GM18909 (cell line): Measurements from ENCODE around the gene CFD.
"Not testable (repeated sequence)": the region's sequence is repeated elsewhere in the genome, so short reads cannot be mapped to it uniquely, and the experiment has no call there.

ENCODE experiments used
- ATAC-seq: cut with Tn5 transposase; IDR thresholded peaks from one replicate; pipeline ENCODE4 v1.9.1; 2021; ENCODE audit warnings: mild to moderate bottlenecking; ENCODE audit not compliant: unreplicated experiment, poor library complexity

The CFD gene

GRCh38 chr19:850221-850978, 9.1 kb upstream of the CFD start:
- ATAC-seq, result no peak

GRCh38 chr19:850979-851335, 8.5 kb upstream of the CFD start:
- no peak for ATAC-seq

- ATAC-seq, result no peak
Measured at GRCh38 chr19:852136-853013, 7.1 kb upstream of the CFD start, which contains the start of gene ELANE. Gene ELANE, plus strand, starts transcription at chr19:852303. Its CDS starts 26 bp downstream, at chr19:852329.

DNA sequence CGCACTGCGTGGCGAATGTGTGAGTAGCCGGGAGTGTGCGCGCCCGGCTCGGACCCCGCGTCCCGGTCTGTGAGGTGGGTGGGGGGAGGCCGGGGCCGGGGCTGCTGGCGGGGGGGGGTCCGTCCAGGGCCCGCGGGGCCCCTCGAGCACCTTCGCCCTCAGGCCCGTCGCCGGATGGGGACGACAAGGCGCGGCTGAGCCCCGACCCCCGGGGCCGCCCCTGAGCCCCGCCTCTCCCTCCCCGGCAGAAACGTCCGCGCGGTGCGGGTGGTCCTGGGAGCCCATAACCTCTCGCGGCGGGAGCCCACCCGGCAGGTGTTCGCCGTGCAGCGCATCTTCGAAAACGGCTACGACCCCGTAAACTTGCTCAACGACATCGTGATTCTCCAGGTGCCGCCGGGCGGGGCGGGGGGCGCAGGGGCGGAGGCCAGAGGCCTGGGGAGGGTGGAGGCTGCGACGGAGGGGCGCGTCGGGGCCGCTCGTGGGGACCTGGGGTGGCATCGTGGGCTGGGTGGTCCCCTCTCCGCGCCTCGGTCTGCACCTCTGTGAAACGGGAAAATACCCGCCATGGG, 6.4 kb upstream of the CFD start:
- ATAC-seq, result no peak

GRCh38 chr19:853614-854220, 5.7 kb upstream of the CFD start:
- not testable (repeated sequence) for ATAC-seq

GRCh38 chr19:854549-854948, 4.9 kb upstream of the CFD start:
- no peak for ATAC-seq

DNA sequence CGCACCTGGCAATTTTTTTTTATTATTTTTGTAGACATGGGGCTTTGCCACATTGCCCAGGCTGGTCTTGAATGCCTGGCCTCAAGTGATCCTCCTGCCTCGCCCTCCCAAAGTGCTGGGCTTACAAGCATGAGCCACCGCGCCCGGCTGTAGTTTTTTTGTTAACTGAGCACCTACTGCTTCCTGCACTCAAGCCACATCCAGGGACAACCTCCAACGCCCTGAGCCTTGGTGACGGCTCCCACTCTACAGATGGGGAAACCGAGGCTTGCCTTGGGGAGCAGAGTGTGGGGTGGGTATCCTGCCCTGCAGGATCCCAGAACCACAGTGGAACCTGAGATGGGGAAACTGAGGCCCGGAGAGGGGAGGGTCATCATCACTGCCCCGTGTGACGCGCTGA, 4.3 kb upstream of the CFD start:
- no peak for ATAC-seq

GRCh38 chr19:855566-856120, 3.8 kb upstream of the CFD start:
- ATAC-seq, result no peak

DNA sequence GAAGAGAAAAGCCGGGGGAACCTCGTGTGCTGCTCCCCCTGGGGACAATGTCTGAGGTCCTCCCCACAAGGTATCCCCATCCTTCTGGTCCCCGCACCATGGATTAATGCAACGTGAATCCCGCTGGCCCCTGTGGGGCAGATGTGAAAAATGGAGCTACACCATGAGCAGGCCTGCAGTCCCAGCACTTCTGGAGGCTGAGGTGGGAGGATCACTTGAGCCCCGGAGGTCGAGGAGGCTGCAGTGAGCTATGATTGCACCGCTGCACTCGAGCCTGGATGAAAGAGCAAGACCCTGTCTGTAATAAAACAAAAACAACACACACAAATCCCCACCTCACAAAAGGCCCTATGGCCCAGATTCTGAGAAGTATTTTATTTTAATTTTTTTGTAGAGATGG, 1.2 kb upstream of the CFD start:
- ATAC-seq, result no peak

DNA sequence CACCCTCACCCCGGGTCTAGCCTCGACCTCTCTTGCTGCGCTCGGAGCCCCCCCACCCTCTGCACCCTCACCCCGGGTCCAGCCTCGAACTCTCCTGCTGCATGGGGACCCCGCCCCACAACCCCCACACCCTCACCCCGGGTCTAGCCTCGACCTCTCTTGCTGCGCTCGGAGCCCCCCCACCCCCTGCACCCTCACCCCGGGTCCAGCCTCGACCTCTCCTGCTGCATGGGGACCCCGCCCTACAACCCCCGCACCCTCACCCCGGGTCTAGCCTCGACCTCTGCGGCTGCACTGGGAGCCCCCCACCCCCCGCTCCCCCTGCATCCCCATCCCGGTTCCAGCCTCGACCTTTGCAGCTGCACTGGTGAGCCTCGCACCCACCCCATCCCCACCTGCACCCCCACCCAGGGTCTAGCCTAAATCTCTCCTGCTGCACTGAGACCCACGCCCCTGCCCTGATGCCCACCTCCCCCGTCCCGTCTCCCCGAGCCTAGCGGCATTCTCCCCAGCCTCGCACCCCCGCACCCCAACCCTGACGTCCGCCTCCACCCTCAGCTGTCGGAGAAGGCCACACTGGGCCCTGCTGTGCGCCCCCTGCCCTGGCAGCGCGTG, 1.8 kb downstream of the CFD start:
- ATAC-seq, result no peak

DNA sequence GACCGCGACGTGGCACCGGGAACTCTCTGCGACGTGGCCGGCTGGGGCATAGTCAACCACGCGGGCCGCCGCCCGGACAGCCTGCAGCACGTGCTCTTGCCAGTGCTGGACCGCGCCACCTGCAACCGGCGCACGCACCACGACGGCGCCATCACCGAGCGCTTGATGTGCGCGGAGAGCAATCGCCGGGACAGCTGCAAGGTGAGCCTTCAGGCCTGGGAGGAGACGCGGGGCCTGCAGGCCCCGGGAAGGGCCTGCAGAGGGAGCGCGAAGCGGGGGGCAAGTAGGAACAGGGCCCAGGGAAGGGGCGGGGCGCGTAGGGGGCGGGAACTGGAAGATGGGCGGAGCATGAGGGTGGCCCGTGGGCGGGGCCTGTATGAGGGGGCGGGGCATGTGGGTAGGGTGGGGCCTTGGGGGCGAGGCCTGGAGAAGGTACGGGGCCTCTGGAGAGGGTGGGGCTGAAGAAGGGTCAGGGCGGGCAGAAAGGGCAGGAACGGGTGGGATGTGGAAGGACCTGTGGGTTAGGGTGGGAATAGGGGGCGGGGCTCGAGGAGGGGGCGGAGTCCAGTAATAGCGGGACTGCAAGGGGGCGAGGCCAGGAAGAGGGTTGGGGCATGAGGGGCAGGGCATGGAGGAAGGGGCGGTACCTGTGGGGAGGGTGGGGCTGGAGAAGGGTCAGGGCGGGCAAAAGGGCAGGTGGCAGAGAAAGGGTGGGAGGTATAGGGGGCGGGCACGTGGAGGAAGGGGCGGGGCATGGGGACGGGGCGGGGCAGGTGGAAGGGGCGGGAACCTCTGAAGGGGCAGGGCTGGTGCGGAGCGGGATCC, 2.5 kb downstream of the CFD start:
- ATAC-seq, result no peak

GRCh38 chr19:862581-863314, 3.3 kb downstream of the CFD start:
- ATAC-seq, result peak; percentile 42

DNA sequence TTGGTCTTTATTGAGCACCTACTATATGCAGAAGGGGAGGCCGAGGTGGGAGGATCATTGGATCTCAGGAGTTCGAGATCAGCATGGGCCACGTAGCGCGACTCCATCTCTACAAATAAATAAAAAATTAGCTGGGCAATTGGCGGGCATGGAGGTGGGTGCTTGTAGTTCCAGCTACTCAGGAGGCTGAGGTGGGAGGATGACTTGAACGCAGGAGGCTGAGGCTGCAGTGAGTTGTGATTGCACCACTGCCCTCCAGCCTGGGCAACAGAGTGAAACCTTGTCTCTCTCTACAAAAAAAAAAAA, 3.8 kb downstream of the CFD start:
- ATAC-seq, result no peak

DNA sequence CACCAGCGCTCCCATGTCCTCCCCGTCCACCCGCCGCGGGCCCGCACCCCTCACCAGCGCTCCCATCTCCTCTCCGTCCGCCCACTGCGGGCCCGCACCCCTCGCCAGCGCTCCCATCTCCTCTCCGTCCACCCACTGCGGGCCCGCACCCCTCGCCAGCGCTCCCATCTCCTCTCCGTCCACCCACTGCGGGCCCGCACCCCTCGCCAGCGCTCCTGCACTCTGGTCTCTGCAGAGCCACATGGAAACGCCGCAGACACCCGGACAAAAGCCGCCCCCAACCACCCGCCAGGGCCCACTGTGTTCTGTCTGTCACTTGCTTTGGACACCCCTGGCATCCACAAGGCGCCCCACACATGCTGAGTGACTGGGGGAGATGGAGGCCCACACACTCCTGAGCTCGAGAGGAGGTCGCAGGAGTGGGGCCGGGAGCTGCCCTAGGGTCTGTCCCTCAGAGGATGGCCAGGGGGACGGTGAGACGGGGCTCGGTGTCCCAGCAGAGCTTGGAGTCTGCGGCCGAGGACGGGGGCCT, 7.4 kb downstream of the CFD start:
- no peak for ATAC-seq

DNA sequence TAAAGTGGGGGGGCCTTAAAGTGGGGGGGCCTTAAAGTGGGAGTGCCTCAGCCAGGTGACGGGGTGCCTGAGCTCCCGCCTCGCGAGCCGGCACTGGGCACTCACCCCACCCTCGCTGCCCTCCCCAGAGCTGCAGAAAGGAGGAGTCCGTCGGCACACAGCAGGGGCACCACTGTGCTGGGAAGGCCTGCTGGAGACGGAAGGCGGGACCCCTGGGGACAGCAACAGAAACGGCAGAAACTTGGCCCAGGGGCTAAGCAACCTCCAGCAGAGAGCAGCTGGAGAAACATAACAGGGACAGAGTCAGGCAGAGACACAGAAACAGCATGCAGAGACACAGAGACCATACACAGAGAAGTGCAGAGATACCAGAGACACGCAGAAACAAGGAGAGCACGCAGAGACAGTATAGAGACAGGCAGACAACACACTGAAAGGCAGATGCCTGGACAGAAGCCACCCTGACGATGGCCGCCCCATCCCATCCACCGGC, 7.9 kb downstream of the CFD start:
- no peak for ATAC-seq

- no peak for ATAC-seq
Measured at GRCh38 chr19:867855-868457, 8.5 kb downstream of the CFD start.

DNA sequence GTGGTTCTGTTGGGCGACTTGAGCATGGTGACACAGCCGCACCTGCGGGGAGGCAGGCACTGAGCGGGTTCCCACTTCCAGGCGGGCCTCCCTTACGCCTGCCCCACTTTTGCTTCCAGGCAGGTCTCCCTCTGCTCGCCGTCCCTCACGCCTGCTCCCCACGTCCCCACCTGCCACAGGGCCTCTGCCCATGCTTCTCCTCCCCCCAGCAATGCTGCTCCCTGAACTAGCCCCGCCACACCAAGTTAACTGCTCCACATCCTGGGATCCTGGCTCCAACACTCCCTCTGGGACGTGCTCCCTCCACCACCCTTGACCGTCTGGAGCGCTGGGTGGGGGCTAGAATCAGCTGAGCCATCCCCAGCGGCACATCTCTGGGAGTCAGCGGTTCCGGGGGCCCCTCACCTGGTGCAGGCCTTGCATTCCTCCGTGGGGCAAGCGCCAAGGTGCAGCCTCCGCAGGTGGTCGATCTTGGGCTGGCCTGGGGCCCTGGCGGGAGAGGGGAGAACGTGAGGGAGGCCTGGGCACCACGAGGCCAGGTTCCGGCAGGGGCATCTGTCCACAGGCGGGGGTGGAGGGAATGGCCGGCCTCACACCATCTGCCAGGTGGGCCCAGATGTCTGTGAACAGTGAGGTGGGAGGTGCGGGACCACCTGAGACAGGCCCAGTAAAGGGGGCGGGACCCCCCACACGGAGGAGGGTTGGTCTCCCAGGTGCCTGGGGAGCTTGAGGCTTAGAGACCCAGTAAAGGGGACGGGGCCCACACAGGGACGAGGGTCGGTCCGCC, 9.2 kb downstream of the CFD start:
- no peak for ATAC-seq
